ENCODE measurements around the gene TRAP1.

GRCh38 chr16:3689731-3690130, 27.6 kb downstream of the TRAP1 start:
- no peak for TF ChIP-seq SUZ12 (IDR thresholded peaks at IDR 0.05)
- TF ChIP-seq SP1 (IDR thresholded peaks at IDR 0.05): no peak
- no peak for TF ChIP-seq FOXA1 (IDR thresholded peaks at IDR 0.05)
- TF ChIP-seq BHLHE40 (IDR thresholded peaks at IDR 0.05; ENCODE audit: borderline replicate concordance): no peak
- TF ChIP-seq CTBP1 (IDR thresholded peaks at IDR 0.05; ENCODE audit: borderline replicate concordance): no peak
- no peak for TF ChIP-seq ZNF384 (IDR thresholded peaks at IDR 0.05)
- TF ChIP-seq FOXM1 (IDR thresholded peaks at IDR 0.05; ENCODE audit: borderline replicate concordance): no peak
- TF ChIP-seq LEF1 (IDR thresholded peaks at IDR 0.05; ENCODE audit: borderline replicate concordance): no peak
- no peak for TF ChIP-seq TARDBP (IDR thresholded peaks at IDR 0.05)
- TF ChIP-seq PKNOX1 (IDR thresholded peaks at IDR 0.05): no peak
